K562 (cell line): ENCODE measurements around the gene FARSA. TPM values are rescaled to one million over a fixed set of nuclear protein-coding genes. Genes with fewer than 3 reads are reported as not detected.

ENCODE experiments used
- ATF6 ChIP-seq: sonication (generic); formaldehyde crosslinking; IDR thresholded peaks from 2 replicates; pipeline ENCODE4 v1.4.0; 2020; ENCODE audit warnings: mild to moderate bottlenecking, missing genetic modification reagents
- CTBP1 ChIP-seq: fragments of 450-650 bp; IDR thresholded peaks from 2 replicates; pipeline ENCODE4 v1.6.1; 2016; ENCODE audit warnings: borderline replicate concordance
- FUS ChIP-seq: fragments of 200-400 bp; formaldehyde crosslinking; optimal IDR thresholded peaks from 2 replicates; pipeline ENCODE3; 2017; ENCODE audit warnings: low read depth, low read length
- GATA2 ChIP-seq: sonication (generic); formaldehyde crosslinking; IDR thresholded peaks from 2 replicates; pipeline ENCODE4 v1.4.0; 2020; ENCODE audit warnings: mild to moderate bottlenecking, missing genetic modification reagents
- GTF2E2 ChIP-seq: fragments of 200-800 bp; sonication (Bioruptor generic); IDR thresholded peaks from 2 replicates; pipeline ENCODE4 v1.6.1; 2016; ENCODE audit warnings: missing genetic modification characterization, missing compliant biosample characterization
- HNRNPK ChIP-seq: fragments of 200-400 bp; formaldehyde crosslinking; IDR thresholded peaks from one replicate; pipeline ENCODE4 v1.6.1; 2018; ENCODE audit warnings: mild to moderate bottlenecking, low read depth, low read length; ENCODE audit not compliant: poor library complexity, severe bottlenecking
- ID3 ChIP-seq, 2 experiments: fragments of 250-450 bp in 1 of 2; fragments of 450-650 bp in 1 of 2; sonication (Bioruptor Pico) in 1 of 2; IDR thresholded peaks; 2 replicates each; pipeline versions ENCODE4 v1.6.1 to v1.8.0; 2016 to 2021; ENCODE audit warnings: mild to moderate bottlenecking in 2 of 2, moderate library complexity in 2 of 2, missing compliant biosample characterization in 1 of 2, missing genetic modification characterization in 1 of 2
- NONO ChIP-seq, 2 experiments: fragments of 200-400 bp in 1 of 2; fragments of 450-650 bp in 1 of 2; formaldehyde crosslinking in 1 of 2; IDR thresholded peaks; 2 replicates each; pipeline ENCODE4 v1.6.1; 2017; ENCODE audit warnings: low read depth in 2 of 2, mild to moderate bottlenecking in 2 of 2, moderate library complexity in 2 of 2, low read length in 1 of 2
- NR2C2 ChIP-seq, 2 experiments: fragments of 200-800 bp in 1 of 2; sonication (Bioruptor generic) in 1 of 2; sonication (generic) in 1 of 2; formaldehyde crosslinking in 1 of 2; IDR thresholded peaks; 2 replicates each; pipeline versions ENCODE4 v1.6.1 to v1.8.0; 2016 to 2022; ENCODE audit warnings: mild to moderate bottlenecking in 1 of 2, missing compliant biosample characterization in 1 of 2, missing genetic modification characterization in 1 of 2, missing genetic modification reagents in 1 of 2
- NR2F6 ChIP-seq: fragments of 450-650 bp; formaldehyde crosslinking; IDR thresholded peaks from 2 replicates; pipeline ENCODE4 v1.4.0; 2020; ENCODE audit warnings: mild to moderate bottlenecking
- PHF20 ChIP-seq: fragments of 450-650 bp; IDR thresholded peaks from 2 replicates; pipeline ENCODE4 v1.6.1; 2018; ENCODE audit not compliant: partially characterized antibody
- SRSF9 ChIP-seq: fragments of 200-400 bp; formaldehyde crosslinking; IDR thresholded peaks from 2 replicates; pipeline ENCODE4 v1.6.1; 2017; ENCODE audit warnings: low read depth, low read length, borderline replicate concordance
- U2AF1 ChIP-seq: fragments of 200-400 bp; formaldehyde crosslinking; optimal IDR thresholded peaks from 2 replicates; pipeline ENCODE3; 2017; ENCODE audit warnings: mild to moderate bottlenecking, low read depth, low read length, moderate library complexity
- UBTF ChIP-seq, 2 experiments: IDR thresholded peaks; 2 replicates each; pipeline ENCODE4 v1.6.1; 2012; ENCODE audit warnings: improper control_type of control experiment in 2 of 2, low read depth in 2 of 2, low read length in 2 of 2, borderline replicate concordance in 1 of 2
- ZBTB49 ChIP-seq: sonication (generic); formaldehyde crosslinking; IDR thresholded peaks from 2 replicates; pipeline ENCODE4 v1.8.0; 2022; ENCODE audit warnings: missing genetic modification reagents, mild to moderate bottlenecking, borderline replicate concordance
- ZC3H4 ChIP-seq: sonication (generic); formaldehyde crosslinking; IDR thresholded peaks from 2 replicates; pipeline ENCODE4 v1.9.0; 2021; ENCODE audit warnings: missing genetic modification reagents, borderline replicate concordance
- polyA plus RNA-seq, 8 experiments: library from polyadenylated mRNA; depleted of rRNA in 4 of 8; stranded (reverse) in 5 of 8; unstranded in 3 of 8; fragments of >200 nt; fragmentation: Nextera tagmentation in 2 of 8; fragmentation: Illumina TruSeq in 1 of 8; extraction: Ambion mirVana in 2 of 8; extraction: Trizol in 1 of 8; gene quantifications; 2 replicates each; pipeline versions ENCODE4 v1.2.1 to v1.2.3, GENCODE V29; 2011 to 2014; ENCODE audit warnings: inconsistent platforms in 1 of 8, missing spikeins in 1 of 8
- total RNA-seq, 7 experiments: library from RNA; depleted of rRNA in 6 of 7; stranded (reverse); fragments of >200 nt in 6 of 7; fragmentation: Illumina TruSeq in 2 of 7; extraction: Trizol in 2 of 7; gene quantifications; 2 replicates each; pipeline versions ENCODE4 v1.2.1 to v1.2.3, GENCODE V29; 2011 to 2021; ENCODE audit warnings: low replicate concordance in 1 of 7

The FARSA gene
- total and polyA plus RNA-seq, 9 of the 15 experiments (the other 6 are each of a cell fraction or from before 2014, with no cell fraction given): 25.2 to 237 (median 89.6) TPM

- TF ChIP-seq FUS: peak; percentile 67
- TF ChIP-seq CTBP1: peak; percentile 73; the same call in 1 of the 2 replicates
- TF ChIP-seq U2AF1: peak; percentile 72
- TF ChIP-seq ZBTB49 (CRISPR knock-in tag): no peak
- no peak for TF ChIP-seq NR2F6 (CRISPR knock-in tag)
- peak; percentile 13; the same call in 1 of the 2 replicates for TF ChIP-seq ZC3H4
- peak; percentile 86; the same call in 1 of the 2 replicates for TF ChIP-seq GTF2E2 (tag)
- TF ChIP-seq HNRNPK: peak; percentile 17
- TF ChIP-seq NONO (IDR thresholded peaks at IDR 0.05; ENCODE audit: low read depth in 2 of 2, low read length in 1 of 2): peak; percentile 54 to 95; a peak in 2 of 4 replicates
- no peak for TF ChIP-seq NR2C2 (CRISPR knock-in tag; IDR thresholded peaks at IDR 0.05)
- TF ChIP-seq NR2C2 (tag; IDR thresholded peaks at IDR 0.05): peak; percentile 64
- 0 out of 2 replicates have a peak, but pooled peaks have one; percentile 49 for TF ChIP-seq ATF6
- no peak; a peak in 1 of 4 replicates for TF ChIP-seq UBTF (IDR thresholded peaks at IDR 0.05; ENCODE audit: borderline replicate concordance in 1 of 2, low read depth in 2 of 2, low read length in 2 of 2)
- peak; percentile 68 for TF ChIP-seq PHF20
- no peak for TF ChIP-seq ID3 (CRISPR knock-in tag; IDR thresholded peaks at IDR 0.05)
- peak; percentile 70 for TF ChIP-seq ID3 (tag; IDR thresholded peaks at IDR 0.05)
- no peak for TF ChIP-seq GATA2 (CRISPR knock-in tag)
- TF ChIP-seq SRSF9: no peak
Measured at GRCh38 chr19:12956446-12957388, 23.2 kb upstream of the FARSA start, which contains the start of gene GADD45GIP1 (continued).
